ENCODE results near the gene OR1A1.
"Not testable (repeated sequence)": the region's sequence is repeated elsewhere in the genome, so short reads cannot be mapped to it uniquely, and the experiment has no call there.

DNA sequence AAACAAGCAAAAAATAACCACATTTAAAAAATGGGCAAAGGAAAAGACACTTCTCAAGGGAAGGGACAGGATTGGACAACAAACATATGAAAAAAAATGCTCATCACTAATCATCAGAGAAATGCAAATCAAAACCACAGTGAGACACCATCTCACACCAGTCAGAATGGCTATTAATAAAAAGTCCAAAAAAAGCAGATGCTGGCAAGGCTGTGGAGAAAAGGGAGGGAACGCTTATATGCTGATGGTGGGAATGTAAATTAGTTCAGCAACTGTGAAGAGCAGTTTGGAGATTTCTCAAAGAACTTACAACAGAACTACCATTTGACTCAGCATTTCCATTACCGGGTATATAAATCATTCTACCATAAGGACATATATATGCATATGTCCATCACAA, 41.5 kb downstream of the OR1A1 start:
- TF ChIP-seq, protein P1, sequence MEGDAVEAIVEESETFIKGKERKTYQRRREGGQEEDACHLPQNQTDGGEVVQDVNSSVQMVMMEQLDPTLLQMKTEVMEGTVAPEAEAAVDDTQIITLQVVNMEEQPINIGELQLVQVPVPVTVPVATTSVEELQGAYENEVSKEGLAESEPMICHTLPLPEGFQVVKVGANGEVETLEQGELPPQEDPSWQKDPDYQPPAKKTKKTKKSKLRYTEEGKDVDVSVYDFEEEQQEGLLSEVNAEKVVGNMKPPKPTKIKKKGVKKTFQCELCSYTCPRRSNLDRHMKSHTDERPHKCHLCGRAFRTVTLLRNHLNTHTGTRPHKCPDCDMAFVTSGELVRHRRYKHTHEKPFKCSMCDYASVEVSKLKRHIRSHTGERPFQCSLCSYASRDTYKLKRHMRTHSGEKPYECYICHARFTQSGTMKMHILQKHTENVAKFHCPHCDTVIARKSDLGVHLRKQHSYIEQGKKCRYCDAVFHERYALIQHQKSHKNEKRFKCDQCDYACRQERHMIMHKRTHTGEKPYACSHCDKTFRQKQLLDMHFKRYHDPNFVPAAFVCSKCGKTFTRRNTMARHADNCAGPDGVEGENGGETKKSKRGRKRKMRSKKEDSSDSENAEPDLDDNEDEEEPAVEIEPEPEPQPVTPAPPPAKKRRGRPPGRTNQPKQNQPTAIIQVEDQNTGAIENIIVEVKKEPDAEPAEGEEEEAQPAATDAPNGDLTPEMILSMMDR (IDR thresholded peaks at IDR 0.05; ENCODE audit: insufficient read depth, low read length, poor library complexity, severe bottlenecking) = not testable (repeated sequence)
- TF ChIP-seq EZH2phosphoT487 (conservative IDR thresholded peaks at IDR 0.05; ENCODE audit: low read length) = not testable (repeated sequence)

Data from SU-DHL-6 (cell line).